ENCODE data around the gene GALNT10. TPM values are rescaled to one million over a fixed set of nuclear protein-coding genes. Genes with fewer than 3 reads are reported as not detected.

GALNT10 gene
- total RNA-seq, 1 donor from 2014 or later: 18.6 TPM

GRCh38 chr5:154202379-154203260 lies 12.1 kb downstream of the GALNT10 start:
- DNase-seq (ENCODE audit: low read depth): no peak

GRCh38 chr5:154203798-154204578 lies 13.5 kb downstream of the GALNT10 start:
- DNase-seq (ENCODE audit: low read depth): no peak

GRCh38 chr5:154205441-154206117 lies 15.0 kb downstream of the GALNT10 start:
- DNase-seq (ENCODE audit: low read depth): no peak

GRCh38 chr5:154206311-154206710 lies 15.8 kb downstream of the GALNT10 start:
- DNase-seq (ENCODE audit: low read depth): no peak

GRCh38 chr5:154207204-154207603 lies 16.7 kb downstream of the GALNT10 start:
- DNase-seq (ENCODE audit: low read depth): no peak

- no peak for DNase-seq (ENCODE audit: low read depth)
Measured at GRCh38 chr5:154209591-154210081, 19.1 kb downstream of the GALNT10 start.

GRCh38 chr5:154210163-154210562 lies 19.6 kb downstream of the GALNT10 start:
- DNase-seq (ENCODE audit: low read depth): no peak

- DNase-seq (ENCODE audit: low read depth): no peak
Measured at GRCh38 chr5:154211641-154212390, 21.3 kb downstream of the GALNT10 start.

- no peak for DNase-seq (ENCODE audit: low read depth)
Measured at GRCh38 chr5:154213592-154213991, 23.1 kb downstream of the GALNT10 start.

- DNase-seq (ENCODE audit: low read depth): no peak
Measured at GRCh38 chr5:154214371-154215106, 24.0 kb downstream of the GALNT10 start.

GRCh38 chr5:154215571-154216325 lies 25.2 kb downstream of the GALNT10 start:
- no peak for DNase-seq (ENCODE audit: low read depth)

GRCh38 chr5:154217462-154217861 lies 26.9 kb downstream of the GALNT10 start:
- no peak for DNase-seq (ENCODE audit: low read depth)

- no peak for DNase-seq (ENCODE audit: low read depth)
Measured at GRCh38 chr5:154218786-154219185, 28.3 kb downstream of the GALNT10 start.

GRCh38 chr5:154220625-154221024 lies 30.1 kb downstream of the GALNT10 start:
- peak; percentile 22 for DNase-seq (ENCODE audit: low read depth)

GRCh38 chr5:154221371-154221896 lies 30.9 kb downstream of the GALNT10 start:
- peak; percentile 64 for DNase-seq (ENCODE audit: low read depth)

- DNase-seq (ENCODE audit: low read depth): no peak
Measured at GRCh38 chr5:154222414-154222813, 31.9 kb downstream of the GALNT10 start.

GRCh38 chr5:154223320-154223719 lies 32.8 kb downstream of the GALNT10 start:
- no peak for DNase-seq (ENCODE audit: low read depth)

- no peak for DNase-seq (ENCODE audit: low read depth)
Measured at GRCh38 chr5:154227090-154227489, 36.6 kb downstream of the GALNT10 start.

- no peak for DNase-seq (ENCODE audit: low read depth)
Measured at GRCh38 chr5:154228696-154229095, 38.2 kb downstream of the GALNT10 start.
